NB4 (cell line): ENCODE data around the gene USP9X.

Source experiments
- MYC ChIP-seq: IDR thresholded peaks from 2 replicates; pipeline ENCODE4 v1.6.1; 2011; ENCODE audit warnings: low read depth, low read length
- POLR2A ChIP-seq: IDR thresholded peaks from 2 replicates; pipeline ENCODE4 v1.6.1; 2011; ENCODE audit warnings: mild to moderate bottlenecking; ENCODE audit not compliant: insufficient read length; ENCODE audit errors: extremely low read depth
- TF ChIP-seq, protein P1 (sequence below): IDR thresholded peaks from one replicate; pipeline ENCODE4 v1.5.1; 2012; ENCODE audit warnings: low read depth, low read length

DNA sequence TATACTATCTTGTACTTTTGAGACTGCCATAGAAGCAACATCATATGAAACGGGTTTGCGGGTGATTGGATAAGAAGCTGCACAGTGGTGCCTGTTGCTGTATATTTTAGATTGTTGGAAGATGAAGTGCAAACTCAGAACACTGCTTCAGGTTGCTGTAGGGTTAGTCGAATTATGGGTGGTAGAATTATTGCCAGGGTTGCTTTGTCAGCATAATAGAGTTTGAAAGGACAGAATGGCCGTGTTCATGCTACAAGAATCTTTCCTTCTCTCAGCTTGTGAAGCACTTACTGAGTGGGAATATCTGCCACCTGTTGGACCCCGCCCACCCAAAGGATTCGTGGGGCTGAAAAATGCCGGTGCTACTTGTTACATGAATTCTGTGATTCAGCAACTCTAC is 115.5 kb downstream of the USP9X start:
- TF ChIP-seq POLR2A (no peak), MYC (no peak)
- TF ChIP-seq, protein P1, sequence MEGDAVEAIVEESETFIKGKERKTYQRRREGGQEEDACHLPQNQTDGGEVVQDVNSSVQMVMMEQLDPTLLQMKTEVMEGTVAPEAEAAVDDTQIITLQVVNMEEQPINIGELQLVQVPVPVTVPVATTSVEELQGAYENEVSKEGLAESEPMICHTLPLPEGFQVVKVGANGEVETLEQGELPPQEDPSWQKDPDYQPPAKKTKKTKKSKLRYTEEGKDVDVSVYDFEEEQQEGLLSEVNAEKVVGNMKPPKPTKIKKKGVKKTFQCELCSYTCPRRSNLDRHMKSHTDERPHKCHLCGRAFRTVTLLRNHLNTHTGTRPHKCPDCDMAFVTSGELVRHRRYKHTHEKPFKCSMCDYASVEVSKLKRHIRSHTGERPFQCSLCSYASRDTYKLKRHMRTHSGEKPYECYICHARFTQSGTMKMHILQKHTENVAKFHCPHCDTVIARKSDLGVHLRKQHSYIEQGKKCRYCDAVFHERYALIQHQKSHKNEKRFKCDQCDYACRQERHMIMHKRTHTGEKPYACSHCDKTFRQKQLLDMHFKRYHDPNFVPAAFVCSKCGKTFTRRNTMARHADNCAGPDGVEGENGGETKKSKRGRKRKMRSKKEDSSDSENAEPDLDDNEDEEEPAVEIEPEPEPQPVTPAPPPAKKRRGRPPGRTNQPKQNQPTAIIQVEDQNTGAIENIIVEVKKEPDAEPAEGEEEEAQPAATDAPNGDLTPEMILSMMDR, result no peak
